Stimulated activated CD4-positive, alpha-beta T cell treated with anti-CD3 and anti-CD28 coated beads, Interleukin-4, amount 100 ng/mL, for 4 hours (primary cell): ENCODE measurements around the gene TVP23A.
"Not testable (repeated sequence)": the region's sequence is repeated elsewhere in the genome, so short reads cannot be mapped to it uniquely, and the experiment has no call there.

Source experiments
- DNase-seq, 2 experiments: peaks; one replicate each; pipeline ENCODE4 v3.0.0-alpha.2; 2020

Gene TVP23A

GRCh38 chr16:10791048-10791447 lies 27.5 kb downstream of the TVP23A start:
- no peak for DNase-seq

DNA sequence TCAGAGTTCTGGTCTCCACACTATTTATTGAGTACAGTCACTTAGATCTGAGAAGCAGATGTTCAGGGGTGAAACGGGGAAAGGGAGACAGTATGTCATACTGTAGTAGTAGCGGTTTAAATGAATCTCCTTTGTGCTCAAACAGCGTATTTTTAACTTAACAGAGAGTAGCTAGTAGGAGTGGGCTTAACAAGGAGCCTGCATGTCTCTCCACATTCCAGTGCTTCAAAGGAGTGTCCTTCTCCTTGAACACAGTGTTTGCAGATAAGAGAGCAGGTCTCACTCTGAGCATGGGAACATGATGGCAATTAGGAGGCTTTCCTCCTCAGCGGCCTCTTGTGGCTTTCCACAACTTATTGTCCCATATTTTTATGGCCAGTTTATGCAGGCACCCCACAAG lies 30.0 kb downstream of the TVP23A start:
- DNase-seq, result not testable (repeated sequence)

DNA sequence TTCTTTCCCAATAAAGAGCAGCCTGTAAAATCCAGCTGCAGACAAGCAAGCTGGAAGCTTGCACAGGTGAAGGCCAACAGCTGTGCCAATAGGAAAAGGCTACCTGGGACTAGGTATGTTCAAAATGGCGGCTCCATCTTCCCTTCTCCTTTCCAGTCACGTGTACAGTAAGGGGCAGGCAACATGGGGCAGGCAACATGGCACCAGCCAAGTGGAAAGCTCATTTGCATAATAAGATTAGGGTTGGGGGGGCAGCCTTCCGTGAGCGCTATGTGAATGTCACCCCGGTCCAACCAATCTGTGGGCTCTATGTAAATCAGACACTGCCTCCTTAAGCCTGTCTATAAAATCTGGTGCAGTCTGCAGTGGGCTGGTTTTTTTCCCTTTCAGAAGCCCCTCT lies 31.3 kb downstream of the TVP23A start:
- no peak for DNase-seq

DNA sequence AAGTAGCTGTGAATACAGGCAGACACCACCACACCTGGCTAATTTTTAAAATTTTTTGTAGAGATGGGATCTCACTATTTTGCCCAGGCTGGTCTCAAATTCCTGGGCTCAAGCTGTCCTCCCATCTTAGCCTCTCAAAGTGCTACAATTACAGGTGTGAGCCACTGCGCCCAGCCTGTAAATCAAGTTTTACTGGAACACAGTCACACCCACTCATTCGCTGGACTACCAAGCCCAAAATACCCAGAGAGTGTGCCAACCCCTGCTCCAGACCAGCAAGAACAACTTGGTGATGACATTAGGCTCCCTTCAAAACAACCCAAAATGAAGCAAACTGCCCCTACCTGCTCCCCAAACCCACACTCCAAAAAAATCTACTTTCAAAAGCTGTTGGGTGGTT lies 36.0 kb downstream of the TVP23A start:
- no peak for DNase-seq

DNA sequence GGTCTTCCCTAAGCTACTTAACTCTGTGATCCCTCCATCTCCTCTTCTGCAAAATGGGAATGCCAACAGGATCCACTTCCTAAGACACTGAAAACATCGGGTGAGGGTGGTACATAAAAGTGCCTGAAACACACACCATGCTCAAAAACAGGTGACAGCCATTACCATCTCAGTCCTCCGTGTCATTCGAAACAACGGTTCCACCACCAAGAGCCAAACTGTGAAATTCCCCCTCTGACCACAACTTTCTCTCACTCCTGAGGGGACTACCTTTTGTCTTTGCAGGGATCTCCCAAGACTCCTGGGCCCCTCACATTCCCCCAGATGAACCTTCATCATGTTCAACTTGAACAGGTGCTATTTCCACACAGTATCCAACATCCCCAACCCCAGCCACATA lies 38.0 kb downstream of the TVP23A start:
- DNase-seq, result no peak

DNA sequence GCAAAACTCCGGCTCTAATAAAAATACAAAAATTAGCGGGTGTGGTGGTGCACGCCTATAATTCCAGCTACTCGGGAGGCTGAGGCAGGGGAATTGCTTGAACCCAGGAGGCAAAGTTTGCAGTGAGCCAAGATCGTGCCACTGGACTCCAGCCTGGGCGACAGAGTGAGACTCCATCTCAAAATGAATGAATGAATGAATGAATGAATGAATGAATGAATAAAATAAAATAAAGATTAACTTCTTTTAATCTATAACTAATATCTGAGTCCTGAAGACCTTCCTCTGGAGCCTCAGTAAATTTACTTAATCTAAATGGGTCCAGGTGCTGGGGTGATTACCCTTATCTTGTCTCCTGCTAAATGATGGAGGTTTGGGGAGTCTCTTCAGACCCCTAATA lies 38.7 kb downstream of the TVP23A start:
- not testable (repeated sequence) for DNase-seq

- no peak for DNase-seq
Measured at GRCh38 chr16:10777356-10777755, 41.2 kb downstream of the TVP23A start.

GRCh38 chr16:10776923-10777322 lies 41.7 kb downstream of the TVP23A start:
- DNase-seq, result not testable (repeated sequence)

DNA sequence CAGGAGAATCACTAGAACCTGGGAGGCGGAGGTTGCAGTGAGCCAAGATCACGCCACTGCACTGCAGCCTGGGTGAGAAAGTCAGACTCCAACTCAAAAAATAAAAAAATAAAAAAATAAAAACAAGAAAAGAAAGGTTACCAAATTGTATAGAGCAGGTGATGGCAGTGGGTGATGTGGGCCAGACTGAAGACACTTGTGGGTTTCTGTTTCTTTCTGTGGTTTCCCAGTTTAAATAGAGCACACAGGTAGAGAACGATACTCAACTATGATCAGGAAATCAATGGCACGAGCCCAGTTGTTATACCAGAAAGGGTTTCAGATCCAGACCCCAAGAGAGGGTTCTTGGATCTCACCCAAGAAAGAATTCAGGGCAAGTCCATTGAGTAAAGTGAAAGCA lies 42.3 kb downstream of the TVP23A start:
- DNase-seq, result no peak

- no peak for DNase-seq
Measured at GRCh38 chr16:10770907-10771306, 47.7 kb downstream of the TVP23A start.

DNA sequence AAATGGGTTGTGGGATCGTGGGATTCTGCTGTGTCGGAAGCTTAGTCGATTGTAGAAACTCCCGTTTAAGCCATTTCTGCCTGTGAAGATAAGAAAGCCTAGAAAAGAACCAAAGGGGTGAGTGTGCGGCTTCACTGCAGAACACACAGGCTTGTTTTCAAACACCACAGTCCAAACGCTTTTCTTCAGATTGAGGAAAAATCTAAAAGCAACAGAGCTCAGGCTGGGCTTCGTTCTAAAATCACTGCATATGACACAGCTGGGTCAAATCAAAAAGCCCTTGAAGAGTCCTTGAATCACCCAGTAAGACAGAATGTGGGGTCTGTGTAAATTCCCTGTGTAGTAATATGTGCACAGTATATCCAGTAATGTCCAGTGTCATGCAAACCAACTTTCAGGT lies 49.2 kb downstream of the TVP23A start:
- DNase-seq, result no peak

- DNase-seq, result no peak
Measured at GRCh38 chr16:10767127-10767526, 51.5 kb downstream of the TVP23A start.

GRCh38 chr16:10765772-10766171 lies 52.8 kb downstream of the TVP23A start:
- DNase-seq, result no peak

- DNase-seq, result no peak
Measured at GRCh38 chr16:10763456-10763855, 55.1 kb downstream of the TVP23A start.

DNA sequence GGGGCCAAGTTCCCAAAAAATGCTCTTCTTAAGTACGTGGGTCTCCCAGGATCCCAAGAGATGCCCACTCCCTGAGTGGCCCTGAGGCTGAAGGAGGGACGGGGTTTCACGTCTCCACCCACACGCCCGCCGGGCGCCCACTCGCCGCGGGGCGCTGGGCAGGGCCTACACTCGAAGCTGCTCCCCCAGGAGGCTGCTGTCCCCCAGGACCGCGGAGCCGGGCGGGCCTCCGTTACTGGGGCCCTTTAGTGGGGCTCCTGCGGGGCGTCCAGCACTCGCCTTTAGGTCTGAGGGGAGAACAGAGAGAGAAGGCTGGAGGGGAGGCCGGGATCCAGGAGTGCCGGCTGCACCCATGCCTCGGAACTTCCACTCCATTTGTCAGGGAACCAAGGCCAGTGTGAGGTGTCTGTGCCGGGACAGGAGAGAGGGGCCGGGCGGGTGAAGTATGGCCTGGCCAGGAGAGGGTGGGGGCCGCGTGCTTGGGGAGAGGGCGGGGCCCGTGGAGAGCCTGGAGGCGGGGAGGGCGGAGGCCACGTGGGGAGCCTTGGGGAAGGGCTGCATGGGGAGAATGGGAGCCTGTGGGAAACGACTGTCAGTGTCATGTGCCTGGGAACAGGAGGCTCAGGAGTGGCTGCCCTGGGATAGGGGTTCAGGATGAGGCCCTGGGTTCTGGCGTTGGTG lies 56.1 kb downstream of the TVP23A start:
- no peak for DNase-seq

GRCh38 chr16:10761373-10761772 lies 57.2 kb downstream of the TVP23A start:
- no peak for DNase-seq

- no peak for DNase-seq
Measured at GRCh38 chr16:10760858-10761257, 57.7 kb downstream of the TVP23A start.

DNA sequence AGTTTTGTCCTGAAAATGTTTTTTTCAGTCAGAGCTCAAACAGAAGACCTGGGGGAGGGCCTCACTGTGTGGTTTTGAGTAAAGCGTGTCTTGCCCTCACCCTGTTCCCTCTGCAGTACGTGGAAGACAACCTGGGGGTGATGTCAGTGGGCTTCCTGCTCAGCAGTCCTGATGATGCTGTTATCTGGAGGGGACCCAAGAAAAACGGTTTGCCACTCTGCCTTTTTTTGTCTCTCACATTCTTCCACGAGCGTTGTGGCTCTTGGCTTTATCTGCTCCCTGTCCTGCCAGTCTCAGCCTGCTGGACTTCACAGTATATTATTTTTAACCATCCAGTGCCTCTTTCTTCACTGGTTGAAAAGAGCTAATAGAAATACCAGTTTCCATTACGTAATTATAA lies 62.0 kb downstream of the TVP23A start:
- DNase-seq, result no peak

DNA sequence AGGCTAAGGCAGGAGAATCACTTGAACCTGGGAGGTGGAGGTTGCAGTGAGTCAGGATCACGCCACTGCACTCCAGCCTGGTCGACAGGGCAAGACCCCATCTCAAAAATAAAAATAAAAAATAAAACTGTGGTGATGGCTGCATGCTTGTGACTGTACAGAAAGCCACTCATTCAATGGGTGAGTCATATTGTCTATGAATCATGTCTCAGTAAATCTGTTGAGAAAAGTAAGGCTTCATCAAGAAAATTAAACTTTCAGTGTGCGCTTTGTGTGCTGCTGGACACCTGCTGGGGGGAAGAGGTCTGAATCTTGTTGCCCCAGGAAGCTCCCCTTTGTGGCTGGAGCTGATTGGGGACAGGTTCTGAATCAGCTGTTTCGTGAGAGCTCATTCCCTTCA lies 63.7 kb downstream of the TVP23A start:
- no peak for DNase-seq

GRCh38 chr16:10753670-10754069 lies 64.9 kb downstream of the TVP23A start:
- no peak for DNase-seq

- DNase-seq, result no peak
Measured at GRCh38 chr16:10752843-10753523, 65.6 kb downstream of the TVP23A start.

- DNase-seq, result no peak
Measured at GRCh38 chr16:10751291-10751697, 67.3 kb downstream of the TVP23A start.

- no peak for DNase-seq
Measured at GRCh38 chr16:10750793-10751192, 67.8 kb downstream of the TVP23A start.

DNA sequence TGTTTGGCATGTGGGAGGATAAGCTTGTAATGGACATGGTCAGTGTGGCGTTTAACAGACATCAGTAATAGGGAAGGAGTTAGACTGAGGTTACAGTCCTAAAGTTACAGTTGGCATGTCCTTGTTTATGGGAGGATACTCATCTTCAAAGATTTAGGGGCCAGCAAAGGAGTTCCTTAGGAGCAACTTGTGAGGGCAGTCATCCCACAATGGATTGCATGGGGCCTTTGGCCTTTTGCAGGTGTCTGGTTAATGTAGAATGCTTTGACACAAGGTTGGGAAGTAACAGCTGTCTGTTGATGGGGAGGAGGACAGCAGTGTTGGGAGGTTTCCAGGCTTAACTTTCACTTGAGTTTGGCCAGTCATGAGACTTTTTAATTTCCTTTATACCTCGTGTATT lies 72.8 kb downstream of the TVP23A start:
- DNase-seq, result no peak
